ENCODE data around the gene LCOR.
A peak's percentile ranks its signal among the peaks of the same experiment; 100 is the strongest.

The LCOR gene

GRCh38 chr10:96831867-96832720 lies at the start of gene LCOR:
Gene LCOR, plus strand, starts transcription at chr10:96832298. Its CDS starts 116,760 bp downstream, at chr10:96949058.
- Histone ChIP-seq H3K27me3 (replicated peaks) (no peaks in the 10 kb centered on the region), H3K36me3 (replicated peaks) (no peaks in the 10 kb centered on the region), H3K27ac (peak within 1 kb of the TSS; percentile 83), H3K4me3 (ENCODE audit: low read depth, low read length) (peak within 1 kb of the TSS; percentile 84)
- DNase-seq: peak; percentile 64
- in situ Hi-C loops (cut with HindIII; ENCODE audit: low pct_ligation_motif_present, low sequenced_read_pairs): no loop called here
- TF ChIP-seq CTCF (IDR thresholded peaks at IDR 0.05; ENCODE audit: low read depth, low read length, missing control alignments): no peak

GRCh38 chr10:96784253-96784652 lies 47.8 kb upstream of the LCOR start:
- Histone ChIP-seq H3K27ac (no peak overlapping the region), H3K36me3 (replicated peaks) (no peaks in the 10 kb centered on the region), H3K4me3 (ENCODE audit: low read depth, low read length) (no peak overlapping the region), H3K27me3 (replicated peaks) (no peaks in the 10 kb centered on the region)
- TF ChIP-seq CTCF (IDR thresholded peaks at IDR 0.05; ENCODE audit: low read depth, low read length, missing control alignments): no peak
- DNase-seq: no peak
- in situ Hi-C loops (cut with HindIII; ENCODE audit: low pct_ligation_motif_present, low sequenced_read_pairs): no loop called here

GRCh38 chr10:96789571-96790108 lies 42.5 kb upstream of the LCOR start:
- in situ Hi-C loops (cut with HindIII; ENCODE audit: low pct_ligation_motif_present, low sequenced_read_pairs): no loop called here
- no peak for TF ChIP-seq CTCF (IDR thresholded peaks at IDR 0.05; ENCODE audit: low read depth, low read length, missing control alignments)
- Histone ChIP-seq H3K4me3 (ENCODE audit: low read depth, low read length) (no peak overlapping the region), H3K36me3 (replicated peaks) (no peaks in the 10 kb centered on the region), H3K27ac (no peak overlapping the region), H3K27me3 (replicated peaks) (no peaks in the 10 kb centered on the region)
- no peak for DNase-seq

GRCh38 chr10:96791902-96792301 lies 40.2 kb upstream of the LCOR start:
- H3K27me3 ChIP-seq (replicated peaks): no peaks in the 10 kb centered on the region
- TF ChIP-seq CTCF (IDR thresholded peaks at IDR 0.05; ENCODE audit: low read depth, low read length, missing control alignments): no peak
- no peak for DNase-seq
- no peaks in the 10 kb centered on the region for H3K36me3 ChIP-seq (replicated peaks)
- H3K4me3 ChIP-seq (ENCODE audit: low read depth, low read length): no peak overlapping the region
- H3K27ac ChIP-seq: no peak overlapping the region
- in situ Hi-C loops (cut with HindIII; ENCODE audit: low pct_ligation_motif_present, low sequenced_read_pairs): no loop called here

- no peak for DNase-seq
- in situ Hi-C loops (cut with HindIII; ENCODE audit: low pct_ligation_motif_present, low sequenced_read_pairs): no loop called here
- Histone ChIP-seq H3K27me3 (replicated peaks) (no peaks in the 10 kb centered on the region), H3K27ac (no peak overlapping the region), H3K36me3 (replicated peaks) (no peaks in the 10 kb centered on the region), H3K4me3 (ENCODE audit: low read depth, low read length) (no peak overlapping the region)
- no peak for TF ChIP-seq CTCF (IDR thresholded peaks at IDR 0.05; ENCODE audit: low read depth, low read length, missing control alignments)
Measured at GRCh38 chr10:96794836-96795733, 37.0 kb upstream of the LCOR start.

Data from brain microvascular endothelial cell (primary cell).